SK-MEL-5 (cell line): ENCODE results near the gene PLXND1. TPM values are rescaled to one million over a fixed set of nuclear protein-coding genes. Genes with fewer than 3 reads are reported as not detected.
"Not testable (repeated sequence)": the region's sequence is repeated elsewhere in the genome, so short reads cannot be mapped to it uniquely, and the experiment has no call there.

Experiments used
- DNase-seq: peaks from one replicate; pipeline ENCODE4 v3.0.0-alpha.2; 2016; ENCODE audit warnings: low read depth, low spot score
- in situ Hi-C: cut with HindIII; loops from 2 replicates; pipeline ENCODE4 v1.10.0; 2016; ENCODE audit warnings: low sequenced_read_pairs, high pct_unique_total_duplicates, low pct_unique_long_range_greater_than_20kb
- total RNA-seq: library from RNA; depleted of rRNA; stranded (reverse); fragments of >200 nt; shearing (Covaris generic); gene quantifications from 2 replicates; pipeline ENCODE4 v1.2.3, GENCODE V29; 2014

The PLXND1 gene
- total RNA-seq, 1 experiment from 2014 or later = 17.6 TPM

- DNase-seq = no peak
- in situ Hi-C loops = no loop called here
Measured at GRCh38 chr3:129552287-129553050, 54.0 kb downstream of the PLXND1 start.

- DNase-seq = no peak
- in situ Hi-C loops = no loop called here
Measured at GRCh38 chr3:129549805-129550204, 56.7 kb downstream of the PLXND1 start.

- in situ Hi-C loops = no loop called here
- DNase-seq = no peak
Measured at GRCh38 chr3:129549006-129549800, 57.3 kb downstream of the PLXND1 start.

DNA sequence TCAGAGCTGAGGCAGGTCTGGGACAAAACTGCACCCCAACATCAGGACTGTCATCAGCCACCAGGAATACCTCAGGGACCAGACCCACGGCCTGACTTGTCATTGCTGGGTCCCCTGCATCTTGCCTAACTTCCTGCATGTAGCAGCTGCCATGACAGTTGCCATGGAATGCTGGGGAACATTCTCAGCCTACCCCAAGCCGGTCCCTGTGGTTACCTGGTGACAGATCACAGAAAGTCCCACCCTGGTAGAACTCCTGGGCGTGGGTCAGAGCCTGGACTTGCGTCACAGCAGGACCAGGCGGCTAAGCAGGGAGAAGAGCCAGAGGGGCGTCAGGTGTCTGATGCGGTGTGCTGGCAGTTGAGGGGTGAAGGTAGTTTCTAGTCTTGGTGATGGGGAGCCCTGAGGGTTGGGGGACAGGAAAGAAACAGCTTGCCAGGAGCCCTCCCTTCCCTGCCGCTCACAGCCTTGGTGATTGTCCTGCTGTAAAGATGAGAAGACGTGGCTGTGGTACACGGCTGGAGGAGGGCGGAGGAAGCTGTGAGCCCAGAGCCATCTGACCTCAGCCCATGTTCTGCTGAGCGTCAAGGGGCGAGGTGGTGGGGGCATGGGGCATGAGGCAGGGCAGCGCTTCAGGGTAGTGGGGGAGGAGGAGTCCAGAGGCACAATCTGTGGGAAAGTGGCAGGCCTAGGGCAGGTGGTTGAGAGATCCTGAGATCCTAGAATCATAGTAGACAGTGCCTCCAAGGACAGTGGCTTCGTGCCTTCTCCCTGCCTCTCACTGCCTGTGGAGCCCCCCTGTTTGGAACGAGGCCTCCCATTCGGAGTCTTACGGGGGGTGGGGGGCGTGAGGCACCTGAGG is 58.1 kb downstream of the PLXND1 start:
- DNase-seq = no peak
- in situ Hi-C loops = no loop called here

DNA sequence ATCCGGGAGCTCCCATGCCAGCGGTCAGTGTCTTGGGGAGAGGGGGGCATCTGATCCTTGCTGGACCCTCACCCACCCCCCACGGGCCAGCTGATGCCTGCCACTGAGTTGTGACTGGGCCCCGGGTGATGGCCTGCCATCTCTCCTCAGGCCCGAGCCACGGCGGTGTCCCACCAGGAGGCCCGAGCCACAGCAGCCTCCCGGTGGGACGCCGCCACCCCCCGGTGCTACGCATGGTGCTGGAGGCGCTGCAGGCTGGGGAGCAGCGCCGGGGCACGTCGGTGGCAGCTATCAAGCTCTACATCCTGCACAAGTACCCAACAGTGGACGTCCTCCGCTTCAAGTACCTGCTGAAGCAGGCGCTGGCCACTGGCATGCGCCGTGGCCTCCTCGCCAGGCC is 59.2 kb downstream of the PLXND1 start:
- in situ Hi-C loops = no loop called here

DNA sequence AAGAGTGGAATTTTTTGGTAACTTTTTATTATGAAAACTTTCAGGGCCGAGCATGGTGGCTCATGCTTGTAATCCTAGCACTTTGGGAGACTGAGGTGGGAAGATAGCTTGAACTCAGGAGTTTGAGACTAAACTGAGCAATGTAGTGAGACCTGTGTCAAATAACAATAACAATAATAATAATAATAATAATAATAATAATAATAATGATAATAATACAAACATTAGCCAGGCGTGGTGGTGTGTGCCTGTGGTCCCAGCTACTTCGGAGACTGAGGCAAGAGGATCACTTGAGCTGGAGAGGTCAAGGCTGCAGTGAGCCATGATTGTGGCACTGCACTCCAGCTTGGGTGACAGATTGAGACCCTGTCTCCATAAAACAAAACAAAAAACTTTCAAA is 60.5 kb downstream of the PLXND1 start:
- in situ Hi-C loops = not testable (repeated sequence)

More for the DNA sequence above, 59.2 kb downstream of the PLXND1 start:
- DNase-seq = no peak

GRCh38 chr3:129543999-129544398 is 62.5 kb downstream of the PLXND1 start:
- no peak for DNase-seq
- in situ Hi-C loops = no loop called here

More for the DNA sequence above, 60.5 kb downstream of the PLXND1 start:
- not testable (repeated sequence) for DNase-seq

DNA sequence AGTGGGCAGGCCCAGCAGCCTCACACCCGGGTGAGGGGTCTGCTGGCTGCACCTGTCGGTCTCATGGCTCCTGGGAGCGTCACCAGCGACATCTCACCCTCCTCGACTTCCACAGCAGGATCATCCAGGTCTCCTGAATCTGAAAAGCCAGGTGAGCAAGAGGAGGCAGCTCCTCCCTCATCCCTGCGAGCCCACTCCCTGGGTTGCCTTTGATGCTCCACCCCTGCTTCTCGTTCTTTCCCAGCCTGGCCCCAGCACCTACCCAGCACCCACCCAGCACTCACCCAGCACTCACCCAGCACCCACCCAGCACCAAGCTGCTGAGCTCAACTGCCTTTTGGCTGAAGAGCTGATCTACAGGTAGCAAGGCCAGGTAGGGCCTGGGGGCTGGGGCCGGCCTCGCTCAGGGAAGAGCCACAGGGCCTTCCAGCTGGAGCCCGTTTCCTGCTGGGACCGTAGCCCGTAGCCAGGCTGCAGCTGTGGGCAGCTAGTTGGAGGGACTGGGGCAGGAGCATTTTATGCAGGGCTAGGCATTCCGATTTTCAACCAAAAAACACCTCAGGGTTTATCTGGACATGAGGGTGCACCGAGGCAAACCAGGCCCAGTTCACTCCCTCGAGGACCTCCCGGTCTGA is 63.2 kb downstream of the PLXND1 start, which contains the start of gene H1-8:
Gene H1-8, plus strand, starts transcription at position 20 of the 635 bp plus-strand sequence. Its CDS starts 44 bp downstream, at position 64.
- DNase-seq = no peak
- in situ Hi-C loops = no loop called here

DNA sequence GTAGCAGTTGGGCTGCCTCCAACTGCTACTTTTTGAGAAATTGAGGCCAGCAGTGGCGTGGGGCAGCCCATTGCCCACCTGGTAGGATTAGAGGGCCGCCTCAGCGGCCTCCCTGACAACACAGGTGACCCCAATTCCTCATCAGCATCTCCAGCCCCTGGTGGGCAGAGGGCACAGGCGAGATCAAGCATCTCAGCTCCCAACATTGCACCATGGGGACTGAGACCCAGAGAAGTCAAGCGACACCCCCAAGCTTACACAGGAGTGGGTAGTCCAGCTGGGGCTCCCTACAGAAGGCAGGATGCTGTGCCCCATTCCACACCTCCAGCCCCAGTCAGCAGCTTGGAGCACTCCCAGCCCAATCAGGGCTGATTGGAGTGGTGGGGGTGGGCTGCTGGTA is 63.7 kb downstream of the PLXND1 start:
- in situ Hi-C loops = no loop called here
- DNase-seq = no peak

DNA sequence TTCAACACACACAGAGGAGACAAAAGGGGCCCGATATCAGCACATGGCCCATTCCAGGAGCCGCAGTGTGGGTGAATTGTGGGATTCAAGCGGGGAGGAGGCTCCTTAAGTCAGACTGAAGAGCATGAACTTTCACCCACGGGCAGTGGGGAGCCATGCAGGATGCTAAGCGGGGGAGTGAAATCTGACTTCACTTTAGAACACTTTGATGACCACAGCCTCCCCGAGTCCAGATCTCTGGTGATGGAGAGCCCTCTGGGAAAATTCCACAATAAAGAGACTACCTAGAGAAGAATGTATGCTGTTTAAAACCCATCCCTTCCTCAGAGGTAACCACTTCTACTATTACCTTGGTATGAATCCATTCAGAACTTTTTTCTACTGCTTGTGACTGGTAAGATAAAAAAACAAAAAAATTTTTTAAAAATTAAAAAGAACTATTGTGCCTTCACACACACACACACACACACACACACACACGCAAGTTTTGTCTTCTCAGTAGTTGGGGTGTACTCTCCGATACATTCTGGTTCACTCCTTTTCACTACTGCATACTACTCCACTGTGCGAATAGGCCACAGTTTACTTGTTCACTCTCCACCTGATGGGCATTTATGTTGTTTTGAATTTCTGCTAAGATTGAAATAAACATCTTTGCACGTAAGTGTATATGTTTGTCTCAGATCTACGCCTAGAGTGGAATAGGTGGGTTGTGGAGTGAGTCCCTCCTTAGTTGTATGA is 65.5 kb downstream of the PLXND1 start:
- in situ Hi-C loops = no loop called here
- no peak for DNase-seq

DNA sequence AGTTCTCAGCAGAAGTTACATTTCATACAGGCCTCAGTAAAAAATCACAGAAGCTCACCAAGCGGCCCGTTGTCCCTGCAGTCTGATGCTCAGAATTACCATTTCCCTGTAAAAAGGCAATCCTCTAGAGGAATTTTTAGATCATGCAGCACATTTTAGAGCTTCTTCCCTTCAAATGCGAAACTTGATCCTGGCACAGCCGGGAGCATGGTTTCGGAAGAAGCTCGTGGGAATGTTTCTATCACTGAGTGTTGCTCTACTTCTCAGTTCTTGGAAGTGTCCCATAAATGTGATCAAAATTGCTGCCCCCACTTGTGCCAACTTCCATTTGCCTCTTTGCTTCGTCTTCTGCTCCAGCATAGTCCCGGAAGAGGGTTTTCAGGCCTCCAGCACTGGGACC is 67.3 kb downstream of the PLXND1 start:
- in situ Hi-C loops = no loop called here

GRCh38 chr3:129536804-129537203 is 69.7 kb downstream of the PLXND1 start:
- no peak for DNase-seq
- in situ Hi-C loops = no loop called here

More for the DNA sequence above, 67.3 kb downstream of the PLXND1 start:
- DNase-seq = no peak

GRCh38 chr3:129536374-129536667 is 70.2 kb downstream of the PLXND1 start:
- DNase-seq = no peak
- in situ Hi-C loops = no loop called here

DNA sequence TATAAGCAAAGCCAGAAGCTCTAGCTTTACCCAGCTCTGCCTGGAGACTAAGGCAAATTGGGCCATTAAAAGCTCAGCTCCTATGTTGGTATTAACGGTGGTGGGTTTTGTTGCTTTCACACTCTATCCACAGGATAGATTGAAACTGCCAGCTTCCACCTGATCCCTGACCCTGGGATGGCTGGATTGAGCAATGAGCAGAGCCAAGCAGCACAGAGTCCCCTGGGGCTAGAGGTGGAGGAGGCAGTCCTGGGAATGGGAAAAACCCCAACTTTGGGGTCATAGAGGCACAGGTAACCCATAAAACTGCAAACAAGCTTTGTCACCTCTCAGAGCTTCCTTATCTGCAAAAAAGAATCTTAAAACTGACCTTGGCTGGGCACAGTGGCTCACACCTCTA is 71.4 kb downstream of the PLXND1 start:
- in situ Hi-C loops = no loop called here
- no peak for DNase-seq

DNA sequence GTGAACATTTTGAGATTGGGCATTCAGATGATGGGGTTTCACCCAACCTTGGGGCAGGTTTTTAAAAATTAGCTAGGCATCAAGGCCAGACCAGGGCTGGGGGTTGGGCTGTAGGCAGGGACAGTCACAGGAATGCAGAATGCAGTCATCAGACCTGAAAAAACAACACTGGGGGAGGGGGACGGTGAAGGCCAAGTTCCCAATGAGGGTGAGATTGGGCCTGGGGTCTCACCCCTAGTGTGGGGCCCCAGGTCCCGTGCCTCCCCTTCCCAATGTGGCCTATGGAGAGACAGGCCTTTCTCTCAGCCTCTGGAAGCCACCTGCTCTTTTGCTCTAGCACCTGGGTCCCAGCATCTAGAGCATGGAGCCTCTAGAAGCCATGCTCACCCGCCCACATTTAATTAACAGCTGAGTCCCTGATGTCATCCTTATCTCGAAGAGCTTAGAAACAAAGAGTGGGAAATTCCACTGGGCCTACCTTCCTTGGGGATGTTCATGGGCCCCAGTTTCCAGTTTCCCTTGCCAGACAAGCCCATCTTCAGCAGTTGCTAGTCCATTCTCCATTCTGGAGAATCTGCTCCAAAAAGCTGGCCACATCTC is 71.9 kb downstream of the PLXND1 start:
- in situ Hi-C loops = no loop called here

DNA sequence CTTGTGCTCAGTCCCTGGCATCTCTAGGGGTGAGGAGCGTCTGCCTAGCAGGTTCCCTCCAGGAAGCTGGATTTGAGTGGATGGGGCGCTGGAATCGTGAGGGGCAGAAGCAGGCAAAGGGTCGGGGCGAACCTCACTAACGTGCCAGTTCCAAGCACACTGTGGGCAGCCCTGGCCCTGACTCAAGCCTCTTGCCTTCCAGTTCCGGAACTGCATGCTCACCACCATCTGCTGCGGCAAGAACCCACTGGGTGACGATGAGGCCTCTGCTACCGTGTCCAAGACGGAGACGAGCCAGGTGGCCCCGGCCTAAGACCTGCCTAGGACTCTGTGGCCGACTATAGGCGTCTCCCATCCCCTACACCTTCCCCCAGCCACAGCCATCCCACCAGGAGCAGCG is 73.1 kb downstream of the PLXND1 start:
- no peak for DNase-seq

More for the DNA sequence above, 71.9 kb downstream of the PLXND1 start:
- DNase-seq = no peak

GRCh38 chr3:129532261-129532660 is 74.2 kb downstream of the PLXND1 start:
- no peak for DNase-seq
- in situ Hi-C loops = no loop called here

More for the DNA sequence above, 73.1 kb downstream of the PLXND1 start:
- in situ Hi-C loops = no loop called here
